ACC112 (cell line): ENCODE results near the gene SYTL2.
A peak's percentile ranks its signal among the peaks of the same experiment; 100 is the strongest.
"Not testable (repeated sequence)": the region's sequence is repeated elsewhere in the genome, so short reads cannot be mapped to it uniquely, and the experiment has no call there.

Experiments
- H2AFZ ChIP-seq: fragments of 200-600 bp; sonication (generic); one replicate; pipeline ENCODE4 v1.6.0; 2017; ENCODE audit warnings: antibody characterized with exemption, low read length; ENCODE audit not compliant: unreplicated experiment
- H3K27ac ChIP-seq: fragments of 200-600 bp; sonication (generic); 2 replicates; pipeline ENCODE4 v1.5.1; 2014; ENCODE audit warnings: low read depth, mild to moderate bottlenecking, antibody characterized with exemption, low read length, moderate library complexity
- H3K27me3 ChIP-seq: fragments of 200-600 bp; sonication (generic); 2 replicates; pipeline ENCODE4 v1.6.1; 2014; ENCODE audit warnings: mild to moderate bottlenecking, antibody characterized with exemption, low read length, moderate library complexity, mixed read lengths; ENCODE audit not compliant: insufficient read depth
- H3K36me3 ChIP-seq: fragments of 200-600 bp; sonication (generic); 2 replicates; pipeline ENCODE4 v1.6.1; 2016; ENCODE audit warnings: mild to moderate bottlenecking, antibody characterized with exemption, low read length, moderate library complexity, mixed read lengths; ENCODE audit not compliant: insufficient read depth
- H3K4me1 ChIP-seq: fragments of 200-600 bp; sonication (generic); one replicate; pipeline ENCODE4 v1.6.1; 2016; ENCODE audit warnings: low read length, mixed read lengths; ENCODE audit not compliant: insufficient read depth, unreplicated experiment, control insufficient read depth
- H3K4me3 ChIP-seq: fragments of 200-600 bp; sonication (generic); 2 replicates; pipeline ENCODE4 v1.5.1; 2014; ENCODE audit warnings: mild to moderate bottlenecking, low read depth, low read length
- H3K79me2 ChIP-seq: fragments of 200-600 bp; sonication (generic); one replicate; pipeline ENCODE4 v1.6.0; 2016; ENCODE audit warnings: low read length; ENCODE audit not compliant: control insufficient read depth, unreplicated experiment, insufficient read depth

SYTL2 gene, protein sequence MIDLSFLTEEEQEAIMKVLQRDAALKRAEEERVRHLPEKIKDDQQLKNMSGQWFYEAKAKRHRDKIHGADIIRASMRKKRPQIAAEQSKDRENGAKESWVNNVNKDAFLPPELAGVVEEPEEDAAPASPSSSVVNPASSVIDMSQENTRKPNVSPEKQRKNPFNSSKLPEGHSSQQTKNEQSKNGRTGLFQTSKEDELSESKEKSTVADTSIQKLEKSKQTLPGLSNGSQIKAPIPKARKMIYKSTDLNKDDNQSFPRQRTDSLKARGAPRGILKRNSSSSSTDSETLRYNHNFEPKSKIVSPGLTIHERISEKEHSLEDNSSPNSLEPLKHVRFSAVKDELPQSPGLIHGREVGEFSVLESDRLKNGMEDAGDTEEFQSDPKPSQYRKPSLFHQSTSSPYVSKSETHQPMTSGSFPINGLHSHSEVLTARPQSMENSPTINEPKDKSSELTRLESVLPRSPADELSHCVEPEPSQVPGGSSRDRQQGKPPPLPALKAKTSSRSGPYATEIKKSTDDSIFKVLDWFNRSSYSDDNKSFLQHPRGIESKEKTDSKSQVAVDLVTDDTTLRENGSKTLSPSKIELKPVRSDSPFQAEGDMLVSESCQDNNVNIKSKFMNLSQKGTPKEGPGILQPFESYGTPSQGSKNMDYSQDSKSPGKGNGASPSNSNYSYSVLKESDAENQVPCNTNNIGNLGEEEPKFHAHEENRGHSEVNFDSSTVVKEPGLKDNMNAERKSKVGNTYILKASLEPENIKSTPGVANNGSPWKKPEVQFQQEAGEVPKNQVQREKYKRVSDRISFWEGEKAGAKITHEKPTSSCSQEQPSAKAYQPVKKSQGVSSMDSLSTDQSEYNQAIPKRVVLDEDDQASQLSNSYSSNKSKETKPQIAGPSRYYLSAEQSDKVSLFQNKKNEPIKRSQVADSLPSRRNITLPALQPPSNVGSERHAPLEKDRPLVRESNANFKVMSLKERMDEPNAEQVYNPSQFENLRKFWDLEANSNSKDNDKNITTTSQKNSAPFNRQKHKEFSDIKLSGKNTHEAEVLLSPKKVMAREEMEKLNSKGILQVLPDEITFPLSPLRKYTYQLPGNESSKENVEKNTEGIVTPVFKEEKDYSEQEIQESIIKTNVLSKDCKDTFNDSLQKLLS (N-terminal part only)

DNA sequence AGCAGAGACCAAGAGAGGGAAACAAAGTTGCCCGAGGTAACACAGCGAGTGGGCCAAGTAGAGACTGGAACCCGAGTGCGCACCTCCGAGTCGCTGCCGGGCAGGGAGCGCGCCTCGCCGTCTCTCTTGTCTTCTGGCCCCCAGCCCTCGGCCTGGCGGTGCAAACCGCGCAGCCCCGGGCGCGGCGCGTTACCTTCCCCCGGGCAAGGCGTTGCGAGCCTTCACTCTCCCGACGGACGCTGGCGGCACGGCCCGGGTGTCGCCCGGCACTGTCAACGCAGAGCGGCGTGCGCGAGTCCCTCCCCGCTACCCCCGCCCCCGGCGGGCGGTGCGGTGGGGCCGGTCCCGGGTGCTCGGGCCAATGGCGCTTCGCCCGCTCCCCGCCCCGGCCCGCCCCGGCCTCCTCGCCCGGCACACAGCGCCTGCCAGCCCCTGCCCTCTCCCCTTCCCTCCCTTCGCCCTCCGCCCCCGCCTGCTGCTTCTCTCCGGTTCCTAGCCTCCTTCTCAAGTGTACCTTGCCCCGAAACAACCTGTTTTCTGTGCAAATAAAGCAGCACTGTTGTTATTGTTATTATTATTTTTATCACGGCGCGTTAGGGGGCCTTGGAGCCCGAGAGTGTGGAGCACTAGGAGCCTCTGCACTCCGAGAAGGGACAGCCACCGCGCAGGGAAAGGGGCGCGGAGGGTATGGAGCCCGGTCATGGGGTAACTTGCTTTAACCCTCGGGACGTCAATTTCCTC lies at the start of gene SYTL2:
Gene SYTL2, minus strand, starts transcription at position 271 of the 741 bp plus-strand sequence. CDS start 53,416 bp downstream, outside the sequence.
- no peaks in the 10 kb centered on the region for H3K36me3 ChIP-seq
- peak within 1 kb of the TSS; percentile 75 for H3K4me3 ChIP-seq
- H3K27me3 ChIP-seq = no peaks in the 10 kb centered on the region
- peak within 1 kb of the TSS; percentile 41 for H2AFZ ChIP-seq
- H3K27ac ChIP-seq = no peak within 1 kb of the TSS
- no peaks in the 10 kb centered on the region for H3K79me2 ChIP-seq
- peaks cover 17% of the 10 kb centered on the region for H3K4me1 ChIP-seq

DNA sequence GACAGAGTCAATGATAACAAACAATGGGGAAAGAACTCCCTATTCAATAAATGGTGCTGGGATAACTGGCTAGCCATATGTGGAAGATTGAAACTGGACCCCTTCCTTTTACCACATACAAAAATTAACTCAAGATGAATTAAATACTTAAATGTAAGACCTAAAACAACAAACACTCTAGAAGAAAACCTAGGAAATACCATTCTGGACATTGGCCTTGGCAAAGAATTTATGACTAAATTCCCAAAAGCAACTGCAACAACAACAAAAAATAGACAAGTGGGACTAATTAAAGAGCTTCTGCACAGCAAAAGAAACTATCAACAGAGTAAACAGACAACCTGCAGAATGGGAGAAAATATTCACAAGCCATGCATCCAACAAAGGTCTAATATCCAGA lies 48.6 kb upstream of the SYTL2 start:
- not testable (repeated sequence) for H3K27ac ChIP-seq, H3K36me3 ChIP-seq, H3K79me2 ChIP-seq, H3K4me1 ChIP-seq, H2AFZ ChIP-seq, H3K27me3 ChIP-seq, H3K4me3 ChIP-seq

GRCh38 chr11:85857098-85857497 lies 46.2 kb upstream of the SYTL2 start:
- H3K4me1 ChIP-seq = peaks cover 7% of the 10 kb centered on the region
- no peaks in the 10 kb centered on the region for H3K27me3 ChIP-seq
- H3K79me2 ChIP-seq = no peaks in the 10 kb centered on the region
- no peaks in the 10 kb centered on the region for H3K36me3 ChIP-seq
- no peak overlapping the region for H2AFZ ChIP-seq
- no peak overlapping the region for H3K27ac ChIP-seq
- H3K4me3 ChIP-seq = no peak overlapping the region

DNA sequence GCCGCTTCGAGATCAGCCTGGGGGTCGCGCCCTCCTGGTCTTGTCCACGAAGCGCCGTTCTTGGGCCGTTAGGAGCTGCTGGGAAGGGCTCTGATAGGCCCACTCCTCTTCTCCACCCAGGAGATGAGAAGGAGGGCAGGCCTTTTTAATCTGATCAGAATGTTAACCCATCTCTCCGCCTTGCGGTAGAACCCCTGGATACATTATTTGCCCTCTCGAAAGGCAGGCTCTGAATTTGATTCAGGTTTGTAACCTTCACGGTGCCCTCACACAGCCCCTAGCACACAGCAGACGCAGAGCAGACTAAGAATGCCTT lies 44.4 kb upstream of the SYTL2 start, which contains the start of gene CCDC83:
Gene CCDC83, plus strand, starts transcription at position 43 of the 316 bp plus-strand sequence. CDS start 9,741 bp downstream, outside the sequence.
- H3K27ac ChIP-seq = peak within 1 kb of the TSS; percentile 8; the same call in 1 of the 2 replicates
- peaks cover 7% of the 10 kb centered on the region for H3K4me1 ChIP-seq
- peak within 1 kb of the TSS; percentile 78 for H3K4me3 ChIP-seq
- H3K27me3 ChIP-seq = no peaks in the 10 kb centered on the region
- H2AFZ ChIP-seq = peak within 1 kb of the TSS; percentile 95
- H3K36me3 ChIP-seq = peaks cover 7% of the 10 kb centered on the region
- H3K79me2 ChIP-seq = no peaks in the 10 kb centered on the region

GRCh38 chr11:85854557-85855340 lies 43.8 kb upstream of the SYTL2 start:
- Histone ChIP-seq H2AFZ (peak overlapping the region; percentile 95), H3K36me3 (peaks cover 7% of the 10 kb centered on the region), H3K4me3 (peak overlapping the region; percentile 78), H3K79me2 (no peaks in the 10 kb centered on the region), H3K27ac (peak overlapping the region; percentile 8; the same call in 1 of the 2 replicates), H3K4me1 (peaks cover 7% of the 10 kb centered on the region), H3K27me3 (no peaks in the 10 kb centered on the region)

DNA sequence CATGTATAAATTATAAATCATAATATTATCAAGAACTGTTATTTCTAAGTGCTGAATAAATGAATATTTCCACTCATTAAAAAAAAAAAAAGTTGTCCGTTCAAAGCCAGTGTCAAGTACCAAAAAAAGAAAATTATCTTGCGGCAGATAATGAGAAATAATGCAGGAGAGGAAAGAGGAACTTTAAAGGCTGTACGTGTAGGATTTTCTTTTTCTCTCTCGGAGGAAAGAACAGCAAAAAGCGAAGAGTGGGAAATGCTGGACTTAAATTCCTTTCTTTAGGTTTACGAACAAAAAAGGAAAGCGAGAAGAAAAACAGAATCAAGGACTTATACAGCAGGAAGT lies 43.2 kb upstream of the SYTL2 start:
- peaks cover 7% of the 10 kb centered on the region for H3K36me3 ChIP-seq
- H3K4me1 ChIP-seq = peaks cover 7% of the 10 kb centered on the region
- H3K27ac ChIP-seq = peak overlapping the region; percentile 8; the same call in 1 of the 2 replicates
- no peaks in the 10 kb centered on the region for H3K79me2 ChIP-seq
- H3K4me3 ChIP-seq = peak overlapping the region; percentile 78
- no peaks in the 10 kb centered on the region for H3K27me3 ChIP-seq
- H2AFZ ChIP-seq = peak overlapping the region; percentile 71

DNA sequence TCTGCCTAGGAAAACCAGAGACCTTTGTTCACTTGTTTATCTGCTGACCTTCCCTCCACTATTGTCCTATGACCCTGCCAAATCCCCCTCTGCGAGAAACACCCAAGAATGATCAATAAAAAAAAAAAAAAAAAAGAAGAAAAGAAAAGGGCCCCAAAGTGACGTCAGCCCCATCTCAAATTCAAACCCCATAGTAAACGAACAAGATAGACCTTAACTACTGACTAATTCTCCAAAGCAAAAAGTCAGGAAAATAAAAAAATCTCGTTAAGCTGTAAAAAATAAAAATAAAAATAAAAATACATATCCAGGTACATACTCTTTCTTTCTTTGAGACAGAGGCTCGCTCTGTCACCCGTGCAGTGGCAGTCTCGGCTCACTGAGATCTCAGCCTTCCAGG lies 42.6 kb upstream of the SYTL2 start:
- peaks cover 10% of the 10 kb centered on the region for H3K4me1 ChIP-seq
- not testable (repeated sequence) for H3K4me3 ChIP-seq, H3K27me3 ChIP-seq, H2AFZ ChIP-seq, H3K36me3 ChIP-seq, H3K79me2 ChIP-seq, H3K27ac ChIP-seq

- H3K4me1 ChIP-seq = peaks cover 13% of the 10 kb centered on the region
- not testable (repeated sequence) for H3K27me3 ChIP-seq, H3K79me2 ChIP-seq, H3K4me3 ChIP-seq, H3K36me3 ChIP-seq, H2AFZ ChIP-seq, H3K27ac ChIP-seq
Measured at GRCh38 chr11:85852754-85853153, 41.8 kb upstream of the SYTL2 start.

DNA sequence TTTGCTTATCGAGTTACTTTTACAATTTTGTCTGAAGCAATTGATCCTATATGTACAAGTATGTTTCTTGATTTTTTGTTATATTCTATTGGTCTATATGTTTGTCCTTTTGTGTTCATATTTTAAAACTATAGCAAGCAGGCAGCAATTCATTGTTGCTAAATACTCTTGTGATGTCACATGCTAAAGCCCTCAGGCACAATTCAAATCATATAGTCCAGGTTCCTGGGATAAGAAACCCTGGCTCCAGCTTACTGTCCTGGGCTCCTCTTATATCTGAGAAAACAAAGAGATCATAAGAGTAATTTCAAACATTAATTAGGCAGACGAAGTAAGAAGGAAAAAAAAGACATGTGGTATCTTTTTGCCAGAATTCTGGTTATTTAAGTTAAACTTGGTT lies 37.6 kb upstream of the SYTL2 start:
- H2AFZ ChIP-seq = no peak overlapping the region
- no peaks in the 10 kb centered on the region for H3K27me3 ChIP-seq
- H3K36me3 ChIP-seq = peaks cover 7% of the 10 kb centered on the region
- no peak overlapping the region for H3K4me3 ChIP-seq
- H3K79me2 ChIP-seq = no peaks in the 10 kb centered on the region
- no peak overlapping the region for H3K27ac ChIP-seq
- peaks cover 19% of the 10 kb centered on the region for H3K4me1 ChIP-seq
